ENCODE data around the gene OXSR1.

OXSR1 gene

DNA sequence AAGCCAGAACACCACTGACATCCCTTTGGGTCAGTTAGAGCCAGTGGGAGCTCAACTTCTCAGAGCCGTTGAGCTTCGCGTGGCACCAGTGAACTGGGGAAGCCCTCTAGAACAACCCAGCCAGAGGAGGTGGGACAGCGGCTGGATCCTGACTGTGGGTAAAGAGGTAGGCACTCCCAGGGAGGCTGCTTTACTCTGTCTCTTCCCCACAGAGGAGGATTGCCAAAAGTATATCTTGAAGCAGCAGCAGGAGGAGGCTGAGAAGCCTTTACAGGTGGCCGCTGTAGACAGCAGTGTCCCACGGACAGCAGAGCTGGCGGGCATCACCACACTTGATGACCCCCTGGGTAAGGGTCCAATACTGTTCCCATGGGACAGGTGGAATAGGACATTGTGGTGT lies 25.7 kb upstream of the OXSR1 start:
- no peak for TF ChIP-seq TAF1 (IDR thresholded peaks at IDR 0.05; ENCODE audit: borderline replicate concordance, insufficient read depth, low read length)
- no peak for TF ChIP-seq POLR2AphosphoS5 (IDR thresholded peaks at IDR 0.05; ENCODE audit: low read depth, low read length)
- TF ChIP-seq SIN3A (IDR thresholded peaks at IDR 0.05; ENCODE audit: borderline replicate concordance, insufficient read depth, low read length): no peak
- no peak for TF ChIP-seq REST (IDR thresholded peaks at IDR 0.05; ENCODE audit: insufficient read depth in 1 of 2, low read depth in 2 of 2, low read length in 2 of 2)

DNA sequence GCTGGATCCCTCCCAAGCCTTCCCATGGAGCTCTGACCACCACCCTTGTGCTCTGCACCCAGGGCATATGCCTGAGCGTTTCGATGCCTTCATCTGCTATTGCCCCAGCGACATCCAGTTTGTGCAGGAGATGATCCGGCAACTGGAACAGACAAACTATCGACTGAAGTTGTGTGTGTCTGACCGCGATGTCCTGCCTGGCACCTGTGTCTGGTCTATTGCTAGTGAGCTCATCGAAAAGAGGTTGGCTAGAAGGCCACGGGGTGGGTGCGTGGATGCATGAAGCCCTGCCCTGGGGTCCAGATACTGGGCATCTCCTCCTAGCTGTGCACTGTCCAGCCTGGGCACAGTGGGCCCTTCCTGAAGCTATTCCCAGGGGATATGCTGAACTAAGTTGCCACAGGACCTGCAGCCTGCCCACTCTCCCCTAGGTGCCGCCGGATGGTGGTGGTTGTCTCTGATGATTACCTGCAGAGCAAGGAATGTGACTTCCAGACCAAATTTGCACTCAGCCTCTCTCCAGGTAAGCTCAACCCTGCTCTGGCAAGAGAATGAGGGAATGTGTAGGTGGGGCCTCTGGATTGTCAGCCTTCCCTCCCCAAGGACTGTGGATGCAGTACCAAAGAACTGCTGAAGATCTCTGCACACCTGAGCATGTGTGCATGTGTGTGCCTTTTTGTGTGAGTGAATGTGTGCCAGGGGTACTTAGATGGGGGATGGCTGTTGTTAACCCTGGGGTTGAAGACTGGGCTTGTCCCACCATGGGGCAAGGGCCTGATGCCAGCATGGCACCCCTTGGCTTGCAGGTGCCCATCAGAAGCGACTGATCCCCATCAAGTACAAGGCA lies 24.8 kb upstream of the OXSR1 start:
- TF ChIP-seq POLR2AphosphoS5 (IDR thresholded peaks at IDR 0.05; ENCODE audit: low read depth, low read length) (no peak), SIN3A (IDR thresholded peaks at IDR 0.05; ENCODE audit: borderline replicate concordance, insufficient read depth, low read length) (no peak), TAF1 (IDR thresholded peaks at IDR 0.05; ENCODE audit: borderline replicate concordance, insufficient read depth, low read length) (no peak), FOXP2 (optimal IDR thresholded peaks at IDR 0.05; ENCODE audit: borderline replicate concordance, extremely low read depth, extremely low read length, insufficient read depth) (no peak), REST (IDR thresholded peaks at IDR 0.05; ENCODE audit: insufficient read depth in 1 of 2, low read depth in 2 of 2, low read length in 2 of 2) (no peak)

- TF ChIP-seq REST (IDR thresholded peaks at IDR 0.05; ENCODE audit: insufficient read depth in 1 of 2, low read depth in 2 of 2, low read length in 2 of 2): no peak
- TF ChIP-seq TAF1 (IDR thresholded peaks at IDR 0.05; ENCODE audit: borderline replicate concordance, insufficient read depth, low read length): no peak
- no peak for TF ChIP-seq FOXP2 (optimal IDR thresholded peaks at IDR 0.05; ENCODE audit: borderline replicate concordance, extremely low read depth, extremely low read length, insufficient read depth)
- TF ChIP-seq SIN3A (IDR thresholded peaks at IDR 0.05; ENCODE audit: borderline replicate concordance, insufficient read depth, low read length): no peak
- no peak for TF ChIP-seq POLR2AphosphoS5 (IDR thresholded peaks at IDR 0.05; ENCODE audit: low read depth, low read length)
These were observed 24.0 kb upstream of the OXSR1 start for GRCh38 chr3:38141173-38141951.

DNA sequence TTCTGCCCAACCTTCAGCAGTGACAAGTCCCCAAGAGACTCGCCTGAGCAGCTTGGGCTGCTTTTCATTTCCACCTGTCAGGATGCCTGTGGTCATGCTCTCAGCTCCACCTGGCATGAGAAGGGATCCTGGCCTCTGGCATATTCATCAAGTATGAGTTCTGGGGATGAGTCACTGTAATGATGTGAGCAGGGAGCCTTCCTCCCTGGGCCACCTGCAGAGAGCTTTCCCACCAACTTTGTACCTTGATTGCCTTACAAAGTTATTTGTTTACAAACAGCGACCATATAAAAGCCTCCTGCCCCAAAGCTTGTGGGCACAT lies 23.4 kb upstream of the OXSR1 start:
- TF ChIP-seq POLR2AphosphoS5 (IDR thresholded peaks at IDR 0.05; ENCODE audit: low read depth, low read length) (no peak), TAF1 (IDR thresholded peaks at IDR 0.05; ENCODE audit: borderline replicate concordance, insufficient read depth, low read length) (no peak), REST (IDR thresholded peaks at IDR 0.05; ENCODE audit: insufficient read depth in 1 of 2, low read depth in 2 of 2, low read length in 2 of 2) (no peak), FOXP2 (optimal IDR thresholded peaks at IDR 0.05; ENCODE audit: borderline replicate concordance, extremely low read depth, extremely low read length, insufficient read depth) (no peak), SIN3A (IDR thresholded peaks at IDR 0.05; ENCODE audit: borderline replicate concordance, insufficient read depth, low read length) (no peak)
